GM12874 (cell line): ENCODE data around the gene IDH3G.

Experiments
- CTCF ChIP-seq: IDR thresholded peaks from 2 replicates; pipeline ENCODE4 v1.5.1; 2011; ENCODE audit warnings: low read depth, mild to moderate bottlenecking, control low read depth, low read length, moderate library complexity; ENCODE audit not compliant: insufficient read depth

The IDH3G gene

GRCh38 chrX:153768311-153769157 lies 25.6 kb downstream of the IDH3G start:
- TF ChIP-seq CTCF, result no peak

DNA sequence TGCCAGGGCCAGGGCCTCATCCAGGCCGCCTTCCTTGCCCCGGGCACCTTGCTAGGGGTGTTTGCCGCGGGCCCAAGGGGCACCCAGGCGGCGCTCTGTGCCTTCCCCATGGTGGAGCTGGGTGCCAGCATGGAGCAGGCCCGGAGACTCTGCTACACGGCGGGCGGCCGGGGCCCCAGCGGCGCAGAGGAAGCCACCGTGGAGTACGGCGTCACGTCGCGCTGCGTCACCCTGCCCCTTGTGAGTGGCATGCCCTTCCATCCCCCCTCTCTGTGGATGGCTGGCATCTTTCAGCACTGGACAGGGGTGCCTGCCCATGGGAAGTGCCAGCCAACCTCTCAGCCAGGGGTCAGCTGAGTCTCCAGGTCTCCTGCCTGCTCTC lies 26.5 kb downstream of the IDH3G start:
- no peak for TF ChIP-seq CTCF

DNA sequence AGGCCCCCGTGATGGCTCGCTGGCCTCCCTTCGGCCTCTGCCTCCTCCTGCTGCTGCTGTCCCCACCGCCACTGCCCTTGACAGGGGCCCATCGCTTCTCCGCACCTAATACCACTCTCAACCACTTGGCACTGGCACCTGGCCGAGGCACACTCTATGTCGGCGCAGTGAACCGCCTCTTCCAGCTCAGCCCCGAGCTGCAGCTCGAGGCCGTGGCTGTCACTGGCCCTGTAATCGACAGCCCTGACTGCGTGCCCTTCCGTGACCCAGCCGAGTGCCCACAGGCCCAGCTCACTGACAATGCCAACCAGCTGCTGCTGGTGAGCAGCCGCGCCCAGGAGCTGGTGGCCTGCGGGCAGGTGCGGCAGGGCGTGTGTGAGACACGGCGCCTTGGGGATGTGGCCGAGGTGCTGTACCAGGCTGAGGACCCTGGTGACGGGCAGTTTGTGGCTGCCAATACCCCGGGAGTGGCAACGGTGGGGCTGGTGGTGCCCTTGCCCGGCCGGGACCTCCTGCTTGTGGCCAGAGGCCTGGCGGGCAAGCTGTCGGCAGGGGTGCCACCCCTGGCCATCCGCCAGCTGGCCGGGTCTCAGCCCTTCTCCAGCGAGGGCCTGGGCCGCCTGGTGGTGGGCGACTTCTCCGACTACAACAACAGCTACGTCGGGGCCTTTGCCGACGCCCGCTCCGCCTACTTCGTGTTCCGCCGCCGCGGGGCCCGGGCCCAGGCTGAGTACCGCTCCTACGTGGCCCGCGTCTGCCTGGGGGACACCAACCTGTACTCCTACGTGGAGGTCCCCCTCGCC lies 27.1 kb downstream of the IDH3G start:
- no peak for TF ChIP-seq CTCF

GRCh38 chrX:153766098-153766817 lies 27.9 kb downstream of the IDH3G start:
- no peak for TF ChIP-seq CTCF

- TF ChIP-seq CTCF, result no peak
Measured at GRCh38 chrX:153765138-153766079, 28.8 kb downstream of the IDH3G start.

DNA sequence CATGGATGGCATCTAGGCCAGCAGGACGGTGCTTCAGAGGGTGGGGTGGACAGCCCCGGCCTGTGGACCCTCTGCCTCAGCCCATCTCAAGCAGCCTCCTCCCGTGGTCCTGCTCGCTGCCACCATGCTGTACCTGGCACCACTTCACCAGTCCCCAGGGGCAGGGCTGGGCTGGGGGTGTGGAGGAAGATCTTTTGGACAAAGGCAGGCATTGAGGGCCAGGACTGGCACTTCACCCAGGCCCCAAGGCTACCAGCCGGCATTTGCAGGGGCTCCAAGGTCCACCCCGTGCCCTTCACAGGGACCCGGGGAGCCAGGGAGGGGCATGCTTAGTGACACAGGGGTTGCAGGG lies 29.4 kb downstream of the IDH3G start:
- no peak for TF ChIP-seq CTCF
